Endodermal cell (in vitro differentiated cells): ENCODE data around the gene COL5A1. TPM values are rescaled to one million over a fixed set of nuclear protein-coding genes. Genes with fewer than 3 reads are reported as not detected.

Experiments used
- DNase-seq: peaks from one replicate; pipeline ENCODE4 v3.0.0-alpha.2; 2017
- H3K27ac ChIP-seq: 2 replicates; pipeline ENCODE4 v1.5.1; 2013; ENCODE audit warnings: mild to moderate bottlenecking, low read depth, low read length, moderate library complexity
- H3K27me3 ChIP-seq: 2 replicates; pipeline ENCODE4 v1.6.1; 2013; ENCODE audit warnings: mild to moderate bottlenecking, low read length, moderate library complexity; ENCODE audit not compliant: insufficient read depth, control insufficient read depth, poor library complexity, severe bottlenecking
- H3K36me3 ChIP-seq: 2 replicates; pipeline ENCODE4 v1.7.0; 2013; ENCODE audit warnings: mild to moderate bottlenecking, low read length, moderate library complexity; ENCODE audit not compliant: control insufficient read depth, insufficient read depth
- H3K4me1 ChIP-seq: one replicate; pipeline ENCODE4 v1.7.0; 2013; ENCODE audit warnings: low read length; ENCODE audit not compliant: control insufficient read depth, insufficient read depth
- H3K4me3 ChIP-seq: 2 replicates; pipeline ENCODE4 v1.5.1; 2013; ENCODE audit warnings: mild to moderate bottlenecking, low read length, moderate library complexity
- H3K9ac ChIP-seq: 2 replicates; pipeline ENCODE4 v1.6.1; 2013; ENCODE audit warnings: mild to moderate bottlenecking, low read length, moderate library complexity; ENCODE audit not compliant: poor library complexity, severe bottlenecking; ENCODE audit errors: extremely low read depth
- H3K9me3 ChIP-seq: 2 replicates; pipeline ENCODE4 v1.6.1; 2013; ENCODE audit warnings: mild to moderate bottlenecking, low read length, moderate library complexity; ENCODE audit not compliant: control insufficient read depth
- H3K27ac Mint-ChIP-seq: 2 replicates; pipeline ENCODE4 v1.8.0; 2020; ENCODE audit warnings: mixed read lengths
- H3K27me3 Mint-ChIP-seq: 2 replicates; pipeline ENCODE4 v1.8.0; 2021; ENCODE audit warnings: mild to moderate bottlenecking, mixed read lengths; ENCODE audit not compliant: insufficient read depth
- H3K36me3 Mint-ChIP-seq: 2 replicates; pipeline ENCODE4 v1.8.0; 2020; ENCODE audit warnings: low read depth, mixed read lengths
- H3K4me1 Mint-ChIP-seq: 2 replicates; pipeline ENCODE4 v1.8.0; 2020; ENCODE audit warnings: mixed read lengths
- H3K4me3 Mint-ChIP-seq: 2 replicates; pipeline ENCODE4 v1.8.0; 2020; ENCODE audit warnings: mild to moderate bottlenecking, moderate library complexity, mixed read lengths
- H3K9me3 Mint-ChIP-seq: 2 replicates; pipeline ENCODE4 v1.8.0; 2020; ENCODE audit warnings: mild to moderate bottlenecking, mixed read lengths
- CTCF ChIP-seq: fragments of 200-600 bp; sonication (generic); conservative IDR thresholded peaks from 2 replicates; pipeline ENCODE4 v1.5.0; 2021; ENCODE audit warnings: antibody characterized with exemption, mild to moderate bottlenecking
- WGBS, 2 experiments: methylation state at CpG; one replicate each; pipeline versions ENCODE4 v1.1.5 to v1.1.7; 2013; ENCODE audit warnings: missing lambda C conversion rate in 2 of 2, mixed read lengths in 1 of 2; ENCODE audit not compliant: insufficient coverage in 1 of 2, insufficient read length in 1 of 2; 5-methylcytosine and 5-hydroxymethylcytosine counted together
- total RNA-seq, 2 donors: library from RNA; stranded (reverse); fragmentation: NEBNext Ultra II Directional in 1 of 2; extraction: Animal tissue kit (Norgen Biotek cat#: 25700) in 1 of 2; gene quantifications; 2 replicates in 1 of 2; 3 replicates in 1 of 2; pipeline ENCODE4 v1.2.1, GENCODE V29; 2021

Gene COL5A1
- total RNA-seq, 2 donors from 2014 or later: 65.3 to 76.6 TPM

DNA sequence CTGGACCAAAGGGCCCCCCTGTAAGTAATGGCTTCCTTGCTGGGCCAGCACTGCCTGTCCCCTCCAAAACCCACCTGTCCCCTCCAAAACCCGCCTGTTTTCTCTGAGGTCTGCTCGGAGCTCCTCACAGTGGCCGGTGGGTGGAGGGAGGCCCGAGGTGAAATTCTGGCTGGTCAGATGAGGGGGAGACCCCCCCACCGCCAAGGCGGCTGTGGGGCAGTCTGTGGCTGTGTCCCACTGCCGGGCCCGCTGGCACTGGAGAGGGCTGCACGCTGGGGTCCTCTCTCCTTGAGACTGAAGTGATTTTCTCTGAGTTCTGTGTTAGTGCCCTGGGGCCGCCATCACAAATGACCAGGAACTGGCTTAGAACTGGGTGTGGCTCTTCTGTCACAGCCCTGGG lies 155.3 kb downstream of the COL5A1 start:
- DNase-seq: no peak
- Histone ChIP-seq H3K27ac (no peak overlapping the region), H3K4me1 (no peaks in the 10 kb centered on the region), H3K27me3 (no peaks in the 10 kb centered on the region), H3K9ac (no peak overlapping the region), H3K4me3 (no peak overlapping the region), H3K9me3 (no peaks in the 10 kb centered on the region), H3K36me3 (no peaks in the 10 kb centered on the region)
- Mint-ChIP-seq H3K4me3 (no peak overlapping the region), H3K36me3 (peaks cover 3% of the 10 kb centered on the region), H3K27ac (no peak overlapping the region), H3K27me3 (no peaks in the 10 kb centered on the region), H3K9me3 (no peaks in the 10 kb centered on the region), H3K4me1 (no peaks in the 10 kb centered on the region)
- no peak for TF ChIP-seq CTCF
- 88 to 95% methylated on average over 4 to 10 of the region's 10 CpGs for WGBS, 2 experiments

DNA sequence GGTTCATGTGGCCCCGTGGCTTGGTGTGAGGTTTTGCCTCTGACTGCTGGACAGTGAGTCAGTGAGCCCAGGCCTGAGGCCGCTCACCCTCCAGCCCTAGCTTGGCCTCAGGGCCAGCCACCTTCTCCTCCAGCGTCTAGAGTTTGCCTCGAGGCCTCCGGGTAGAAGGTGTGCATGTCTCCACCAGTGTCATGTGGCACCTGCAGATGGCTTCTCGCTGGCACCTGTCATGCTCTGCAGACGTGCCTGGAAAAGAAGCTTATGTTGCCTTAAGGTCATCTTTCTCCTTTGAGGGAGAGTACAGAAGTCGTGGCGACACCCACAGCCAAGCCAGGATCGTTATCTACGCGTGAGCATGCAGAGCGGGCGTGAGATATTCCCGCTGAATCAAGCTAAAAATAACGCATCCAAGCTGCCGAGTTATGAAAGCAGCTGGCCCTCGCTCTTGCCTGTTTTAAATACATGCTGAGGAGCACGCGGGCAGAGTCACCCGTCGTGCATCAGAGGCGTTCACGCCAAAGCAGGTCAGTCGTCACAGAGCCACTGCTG lies 159.3 kb downstream of the COL5A1 start:
- WGBS, 2 experiments: 95 to 98% methylated on average over 20 to 25 of the region's 25 CpGs

DNA sequence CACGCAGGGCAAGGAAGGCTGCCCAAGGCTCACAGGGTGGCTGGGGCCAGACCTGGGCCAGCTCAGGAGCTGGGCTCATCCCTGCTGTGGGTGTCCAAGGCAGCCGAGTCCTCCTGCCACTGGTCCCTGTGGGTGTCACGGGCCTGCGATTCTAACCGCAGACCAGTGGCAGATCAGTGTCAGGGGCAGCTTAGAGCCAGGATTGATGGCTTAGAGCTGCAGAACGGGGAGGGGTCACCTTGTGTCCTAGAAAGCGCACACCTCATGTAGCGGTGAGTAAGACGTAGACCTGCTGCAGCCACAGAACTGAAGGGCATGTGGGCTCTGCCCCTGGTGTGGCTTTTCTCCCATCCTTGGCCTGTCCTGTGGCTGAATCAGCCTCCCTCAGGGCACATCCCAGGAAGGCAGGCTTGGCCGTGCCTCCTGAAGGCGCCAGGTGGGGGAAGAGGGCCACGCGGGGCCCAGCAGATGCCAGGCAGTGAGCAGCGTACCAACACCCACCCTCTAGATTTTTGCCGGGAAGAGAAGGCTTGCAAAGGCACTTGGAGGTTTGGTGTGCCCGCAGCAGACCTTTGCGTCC lies 160.7 kb downstream of the COL5A1 start:
- H3K27ac ChIP-seq: no peak overlapping the region
- Mint-ChIP-seq H3K4me1 (no peaks in the 10 kb centered on the region), H3K27me3 (no peaks in the 10 kb centered on the region)

More for the DNA sequence above, 159.3 kb downstream of the COL5A1 start:
- Mint-ChIP-seq H3K4me3 (no peak overlapping the region), H3K4me1 (no peaks in the 10 kb centered on the region), H3K27ac (no peak overlapping the region), H3K27me3 (no peaks in the 10 kb centered on the region), H3K9me3 (no peaks in the 10 kb centered on the region), H3K36me3 (peaks cover 21% of the 10 kb centered on the region)
- H3K4me3 ChIP-seq: no peak overlapping the region
- H3K9ac ChIP-seq: no peak overlapping the region
- no peak for TF ChIP-seq CTCF
- no peaks in the 10 kb centered on the region for H3K9me3 ChIP-seq
- no peaks in the 10 kb centered on the region for H3K4me1 ChIP-seq
- peaks cover 6% of the 10 kb centered on the region for H3K36me3 ChIP-seq
- DNase-seq: no peak
- no peaks in the 10 kb centered on the region for H3K27me3 ChIP-seq
- no peak overlapping the region for H3K27ac ChIP-seq

More for the DNA sequence above, 160.7 kb downstream of the COL5A1 start:
- Histone ChIP-seq H3K36me3 (peaks cover 6% of the 10 kb centered on the region), H3K9me3 (no peaks in the 10 kb centered on the region), H3K27me3 (no peaks in the 10 kb centered on the region), H3K4me1 (no peaks in the 10 kb centered on the region), H3K4me3 (no peak overlapping the region), H3K9ac (no peak overlapping the region)
- WGBS, 2 experiments: 90 to 97% methylated on average over 11 to 17 of the region's 17 CpGs
- Mint-ChIP-seq H3K4me3 (no peak overlapping the region), H3K9me3 (no peaks in the 10 kb centered on the region), H3K36me3 (peaks cover 21% of the 10 kb centered on the region), H3K27ac (no peak overlapping the region)
- TF ChIP-seq CTCF: no peak
- no peak for DNase-seq
